Stimulated activated CD8-positive, alpha-beta memory T cell treated with anti-CD3 and anti-CD28 coated beads, Interleukin-4, amount 100 ng/mL, for 24 hours (primary cell): ENCODE measurements around the gene C1QL2.

ENCODE experiments used
- DNase-seq: peaks from one replicate; pipeline ENCODE4 v3.0.0-alpha.2; 2020; ENCODE audit warnings: low read depth

Gene C1QL2

GRCh38 chr2:119179202-119179601, 20.7 kb upstream of the C1QL2 start:
- DNase-seq: no peak

GRCh38 chr2:119178776-119179175, 20.2 kb upstream of the C1QL2 start:
- DNase-seq: no peak

- DNase-seq: no peak
Observed at GRCh38 chr2:119177838-119178190, 19.3 kb upstream of the C1QL2 start.

- DNase-seq: no peak
Observed at GRCh38 chr2:119177171-119177837, 18.8 kb upstream of the C1QL2 start.

GRCh38 chr2:119175517-119175916, 17.0 kb upstream of the C1QL2 start:
- DNase-seq: no peak

- DNase-seq: no peak
Observed at GRCh38 chr2:119174993-119175347, 16.4 kb upstream of the C1QL2 start.

- peak; percentile 38 for DNase-seq
Observed at GRCh38 chr2:119174216-119174992, 15.9 kb upstream of the C1QL2 start.

- DNase-seq: no peak
Observed at GRCh38 chr2:119173556-119174060, 15.1 kb upstream of the C1QL2 start.

- no peak for DNase-seq
Observed at GRCh38 chr2:119170504-119170903, 12.0 kb upstream of the C1QL2 start.

GRCh38 chr2:119169717-119170116, 11.2 kb upstream of the C1QL2 start:
- DNase-seq: no peak

GRCh38 chr2:119160361-119160990, 1.9 kb upstream of the C1QL2 start:
- DNase-seq: no peak

GRCh38 chr2:119157850-119158511, 570 bp downstream of the C1QL2 start:
- DNase-seq: no peak

GRCh38 chr2:119156891-119157773, 1.4 kb downstream of the C1QL2 start:
- DNase-seq: no peak

- DNase-seq: no peak
Observed at GRCh38 chr2:119156105-119156890, 2.3 kb downstream of the C1QL2 start.

GRCh38 chr2:119155633-119156032, 2.9 kb downstream of the C1QL2 start:
- no peak for DNase-seq

GRCh38 chr2:119154076-119154475, 4.5 kb downstream of the C1QL2 start:
- no peak for DNase-seq

GRCh38 chr2:119149611-119150010, 8.9 kb downstream of the C1QL2 start:
- DNase-seq: no peak

- DNase-seq: no peak
Observed at GRCh38 chr2:119147776-119148715, 10.5 kb downstream of the C1QL2 start.

GRCh38 chr2:119144806-119145205, 13.7 kb downstream of the C1QL2 start:
- no peak for DNase-seq

GRCh38 chr2:119142824-119143223, 15.7 kb downstream of the C1QL2 start:
- no peak for DNase-seq
